ENCODE results near the gene COL9A3.
"Not testable (repeated sequence)": the region's sequence is repeated elsewhere in the genome, so short reads cannot be mapped to it uniquely, and the experiment has no call there.

COL9A3 gene

GRCh38 chr20:62834967-62835730 is 18.3 kb downstream of the COL9A3 start:
- no peak for DNase-seq (ENCODE audit: low spot score)

DNA sequence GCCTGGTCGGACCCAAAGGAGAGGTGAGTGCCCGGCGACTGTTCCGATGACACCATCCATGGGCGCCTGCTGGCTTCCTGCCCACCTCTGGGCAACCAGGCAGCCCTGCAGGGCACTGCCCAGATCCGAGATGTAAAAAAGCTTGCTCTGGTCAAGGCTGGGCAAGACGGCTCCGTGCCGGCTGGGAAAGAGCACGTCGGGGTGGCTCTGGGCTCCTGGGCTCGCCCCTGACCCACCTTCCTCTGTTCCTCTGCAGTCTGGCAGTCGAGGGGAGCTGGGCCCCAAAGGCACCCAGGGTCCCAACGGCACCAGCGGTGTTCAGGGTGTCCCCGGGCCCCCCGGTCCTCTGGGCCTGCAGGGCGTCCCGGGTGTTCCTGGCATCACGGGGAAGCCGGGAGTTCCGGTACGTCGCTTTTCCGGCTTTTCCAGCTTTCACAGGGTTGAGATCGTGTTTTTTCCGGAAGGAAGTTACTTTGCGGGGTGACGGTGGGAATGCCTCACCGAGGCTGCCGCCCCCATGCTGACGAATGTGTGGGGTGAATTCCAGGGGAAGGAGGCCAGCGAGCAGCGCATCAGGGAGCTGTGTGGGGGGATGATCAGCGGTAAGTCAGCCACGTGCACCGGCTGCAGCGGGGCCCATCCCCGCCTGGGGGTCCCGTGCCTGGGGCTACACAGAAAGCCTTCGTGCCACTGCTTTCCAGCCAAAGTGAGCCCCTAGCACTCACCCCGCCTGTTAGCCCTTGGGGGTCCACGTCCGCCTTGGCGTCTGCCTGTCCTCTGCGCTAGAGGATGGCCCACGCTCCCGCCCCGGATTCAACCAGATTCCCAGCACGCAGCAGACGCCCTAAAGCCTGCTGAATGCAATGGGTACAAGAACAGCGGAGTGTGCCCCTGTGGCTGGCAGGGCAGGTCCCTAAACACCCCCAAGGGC is 19.3 kb downstream of the COL9A3 start:
- DNase-seq (ENCODE audit: low spot score) = no peak

DNA sequence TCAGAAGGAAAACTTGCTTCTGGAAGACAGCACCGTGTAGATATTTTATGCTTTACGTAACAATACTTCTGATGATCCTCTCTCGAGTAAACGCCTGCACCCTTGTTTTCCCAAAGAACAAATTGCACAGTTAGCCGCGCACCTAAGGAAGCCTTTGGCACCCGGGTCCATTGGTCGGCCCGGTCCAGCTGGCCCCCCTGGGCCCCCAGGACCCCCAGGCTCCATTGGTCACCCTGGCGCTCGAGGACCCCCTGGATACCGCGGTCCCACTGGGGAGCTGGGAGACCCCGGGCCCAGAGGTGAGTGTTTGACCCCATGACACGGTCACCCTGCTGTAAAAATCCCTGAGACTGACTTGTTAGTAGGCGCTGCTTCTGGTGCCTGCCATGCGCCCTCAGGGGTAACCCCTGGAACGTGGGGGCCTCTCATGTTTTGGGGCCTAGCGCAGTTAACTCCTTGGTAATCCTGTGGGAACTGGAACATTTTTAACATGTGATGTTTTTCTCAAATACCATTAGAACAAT is 20.2 kb downstream of the COL9A3 start:
- no peak for DNase-seq (ENCODE audit: low spot score)

- no peak for DNase-seq (ENCODE audit: low spot score)
Measured at GRCh38 chr20:62837790-62838127, 20.9 kb downstream of the COL9A3 start.

DNA sequence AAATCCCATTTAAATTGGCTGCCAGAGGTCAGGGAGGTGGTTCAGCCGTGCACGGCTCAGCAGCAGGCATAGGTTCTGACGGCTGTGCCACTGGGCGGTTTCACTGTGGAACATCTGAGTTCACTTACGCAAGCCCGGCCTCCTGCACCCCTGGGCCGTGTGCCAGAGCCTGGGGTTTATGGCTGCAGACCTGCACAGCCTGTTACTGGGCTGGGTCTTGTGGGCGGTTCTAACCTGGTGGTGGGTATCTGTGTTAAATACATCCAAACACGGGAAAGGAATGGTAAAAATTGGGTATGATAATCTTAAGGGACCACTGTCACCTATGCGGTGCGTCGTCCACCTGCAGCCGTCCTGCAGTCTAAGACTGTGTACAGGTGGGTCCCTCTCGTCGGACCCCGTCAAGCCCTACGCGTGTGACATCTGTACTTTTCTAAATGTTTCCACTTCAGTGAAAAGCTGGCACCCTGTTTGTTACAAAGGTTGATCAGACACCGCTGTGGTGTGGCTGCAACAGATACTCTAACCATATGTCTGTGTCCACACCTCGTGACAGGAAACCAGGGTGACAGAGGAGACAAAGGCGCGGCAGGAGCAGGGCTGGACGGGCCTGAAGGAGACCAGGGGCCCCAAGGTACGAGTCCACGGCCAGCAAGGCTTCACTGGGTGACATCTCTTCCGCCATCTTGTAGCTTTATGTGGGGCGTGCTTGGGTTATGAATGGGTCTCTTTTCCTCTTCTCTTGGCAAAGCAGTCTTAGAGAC is 21.5 kb downstream of the COL9A3 start:
- DNase-seq (ENCODE audit: low spot score) = no peak

- no peak for DNase-seq (ENCODE audit: low spot score)
Measured at GRCh38 chr20:62839261-62839660, 22.4 kb downstream of the COL9A3 start.

DNA sequence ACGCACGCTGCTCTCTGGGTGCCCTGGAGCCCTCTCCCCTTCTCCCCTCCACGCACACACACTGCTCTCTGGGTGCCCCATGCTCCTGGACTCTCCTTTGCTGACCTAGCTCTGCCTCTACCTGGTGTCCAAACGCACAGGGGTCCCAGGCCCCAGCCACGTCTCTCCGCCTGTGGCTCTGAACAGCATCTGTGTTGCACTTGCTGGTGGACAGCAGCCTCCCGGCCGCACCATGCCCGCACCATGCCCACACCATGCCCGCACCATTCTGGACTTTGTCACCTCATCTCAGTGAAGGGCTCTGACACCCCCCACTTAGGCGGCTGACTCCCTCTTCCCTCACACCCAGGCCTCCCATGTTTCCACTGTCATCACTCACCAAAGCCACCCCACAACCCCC is 23.0 kb downstream of the COL9A3 start:
- no peak for DNase-seq (ENCODE audit: low spot score)

GRCh38 chr20:62840244-62841197 is 23.7 kb downstream of the COL9A3 start:
- no peak for DNase-seq (ENCODE audit: low spot score)

- DNase-seq (ENCODE audit: low spot score) = no peak
Measured at GRCh38 chr20:62841705-62842212, 24.9 kb downstream of the COL9A3 start.

DNA sequence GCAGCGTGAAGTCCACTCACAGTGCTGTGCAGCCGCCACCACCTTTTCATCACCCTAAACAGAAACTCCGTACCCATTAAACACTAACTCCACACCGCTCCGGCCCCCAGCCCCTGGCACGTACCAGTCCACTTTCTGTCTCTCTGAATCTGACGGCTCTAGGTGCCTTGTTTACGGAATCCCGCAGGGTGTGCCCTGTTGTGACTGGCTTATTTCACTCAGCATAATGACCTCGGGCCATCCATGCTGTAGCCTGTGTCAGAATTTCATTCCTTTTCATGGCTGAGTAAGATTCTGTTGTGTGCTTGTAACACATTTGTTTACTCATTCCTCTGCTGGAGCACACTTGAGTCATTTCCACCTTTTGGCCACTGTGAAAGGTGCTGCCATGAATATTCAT is 26.8 kb downstream of the COL9A3 start:
- no peak for DNase-seq (ENCODE audit: low spot score)

DNA sequence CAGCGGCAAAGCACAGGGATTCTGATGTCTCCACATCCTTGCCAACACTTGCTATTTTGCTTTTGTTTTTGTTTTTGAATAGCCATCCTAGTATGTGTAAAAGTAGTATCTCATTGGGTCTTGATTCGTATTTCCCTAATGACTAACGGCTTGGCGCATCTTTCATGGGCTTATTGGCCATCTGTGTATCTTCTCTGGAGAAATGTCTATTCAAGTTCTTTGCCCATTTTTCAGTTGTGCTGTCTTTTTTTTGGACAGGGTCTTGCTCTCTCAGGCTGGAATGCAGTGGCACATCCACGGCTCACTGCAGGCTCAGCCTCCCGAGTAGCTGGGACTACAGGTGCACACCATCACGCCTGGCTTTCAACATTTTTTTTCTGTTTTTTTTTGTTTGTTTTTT is 27.3 kb downstream of the COL9A3 start:
- DNase-seq (ENCODE audit: low spot score) = no peak

GRCh38 chr20:62845416-62846160 is 28.7 kb downstream of the COL9A3 start:
- no peak for DNase-seq (ENCODE audit: low spot score)

DNA sequence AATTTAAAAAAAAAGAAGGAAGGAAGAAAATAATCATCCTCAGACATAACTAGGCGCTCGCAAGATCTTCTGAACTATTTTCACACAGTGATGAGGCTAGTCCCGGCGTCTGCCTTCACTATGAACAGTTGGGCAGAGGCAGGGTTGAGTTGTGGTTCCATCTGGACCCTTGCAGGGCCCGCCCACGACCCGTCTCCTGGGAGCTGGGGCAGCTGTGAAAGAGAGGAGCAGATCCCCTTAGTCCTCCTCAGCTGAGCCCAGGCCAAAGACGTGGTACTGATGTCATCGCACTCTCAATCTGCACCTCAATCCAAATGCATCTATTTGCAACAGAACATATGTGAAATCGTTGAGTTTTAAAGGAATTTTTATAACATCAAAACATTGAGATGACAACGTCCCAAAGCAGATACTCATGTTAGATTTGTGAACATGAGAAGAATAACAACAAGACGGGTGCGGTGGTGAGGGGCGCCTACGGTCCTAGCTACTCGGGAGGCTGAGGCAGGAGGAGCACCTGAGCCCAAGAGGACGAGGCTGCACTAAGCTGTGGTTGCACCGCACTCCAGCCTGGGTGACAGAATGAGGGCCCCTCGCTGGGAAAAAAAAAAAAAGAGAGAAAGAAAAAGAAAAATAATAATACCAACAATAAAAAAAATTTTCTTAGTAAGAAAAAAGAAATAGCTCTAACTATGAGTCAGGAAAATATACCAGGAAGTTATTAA is 29.5 kb downstream of the COL9A3 start:
- no peak for DNase-seq (ENCODE audit: low spot score)

- DNase-seq (ENCODE audit: low spot score) = not testable (repeated sequence)
Measured at GRCh38 chr20:62848917-62849316, 32.1 kb downstream of the COL9A3 start.

- no peak for DNase-seq (ENCODE audit: low spot score)
Measured at GRCh38 chr20:62849431-62849830, 32.6 kb downstream of the COL9A3 start.

GRCh38 chr20:62850333-62850974 is 33.6 kb downstream of the COL9A3 start:
- no peak for DNase-seq (ENCODE audit: low spot score)

- DNase-seq (ENCODE audit: low spot score) = no peak
Measured at GRCh38 chr20:62852196-62852595, 35.3 kb downstream of the COL9A3 start.

- DNase-seq (ENCODE audit: low spot score) = no peak
Measured at GRCh38 chr20:62852841-62853240, 36.0 kb downstream of the COL9A3 start.

DNA sequence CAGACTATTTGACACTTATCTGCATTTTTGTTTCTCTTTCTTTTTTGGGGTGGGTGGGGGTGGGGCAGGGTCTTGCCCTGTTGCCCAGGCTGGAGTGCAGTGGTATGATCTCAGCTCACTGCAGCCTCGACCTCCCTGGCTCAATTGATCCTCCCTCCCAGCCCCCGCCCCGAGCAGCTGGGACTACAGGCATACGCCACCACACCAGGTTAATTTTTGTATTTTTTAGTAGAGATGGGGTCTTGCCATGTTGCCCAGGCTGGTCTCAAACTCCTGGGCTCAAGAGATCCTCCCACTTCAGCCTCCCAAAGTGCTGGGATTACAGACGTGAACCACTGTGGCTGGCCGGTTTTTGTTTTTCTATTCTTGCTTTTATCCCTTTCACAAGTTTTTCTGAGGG is 36.5 kb downstream of the COL9A3 start:
- not testable (repeated sequence) for DNase-seq (ENCODE audit: low spot score)

Measured in SK-N-DZ (cell line).